ENCODE data around the gene FBXW7.

DNA sequence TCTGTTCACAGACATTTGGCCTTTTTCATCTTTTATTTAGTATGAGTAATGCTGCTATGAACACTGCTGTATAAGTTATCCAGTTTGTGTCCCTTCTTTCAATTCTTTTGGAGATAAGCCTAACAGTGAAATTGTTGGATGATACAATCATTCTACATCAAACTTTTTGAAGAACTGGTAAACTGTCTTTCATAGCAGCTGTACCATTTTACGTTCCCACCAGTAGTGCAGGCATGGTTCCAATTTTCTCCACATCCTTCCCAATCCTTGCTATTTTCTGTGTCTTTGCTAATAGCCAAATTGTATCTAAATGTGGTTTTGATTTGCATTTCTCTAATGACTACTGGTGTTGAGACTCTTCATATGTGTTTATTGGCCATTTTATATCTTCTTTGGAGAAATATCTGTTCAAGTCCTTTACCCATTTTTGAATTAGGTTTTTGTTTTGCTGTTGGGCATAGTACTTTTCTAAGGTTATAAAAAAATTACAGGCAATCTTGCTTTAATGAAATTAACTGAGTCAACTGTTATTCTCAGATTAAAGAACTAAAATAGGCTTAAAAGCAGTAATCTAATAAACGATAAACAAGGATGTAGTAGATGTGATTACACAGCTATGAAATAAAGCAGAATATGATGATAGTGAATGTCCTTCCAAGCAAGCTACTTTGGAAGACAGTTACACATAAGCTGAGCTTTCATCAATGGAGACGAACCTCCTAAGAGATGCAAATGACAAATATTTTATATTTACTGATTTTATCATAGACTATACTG, 57.2 kb downstream of the FBXW7 start:
- TF ChIP-seq, protein P1, sequence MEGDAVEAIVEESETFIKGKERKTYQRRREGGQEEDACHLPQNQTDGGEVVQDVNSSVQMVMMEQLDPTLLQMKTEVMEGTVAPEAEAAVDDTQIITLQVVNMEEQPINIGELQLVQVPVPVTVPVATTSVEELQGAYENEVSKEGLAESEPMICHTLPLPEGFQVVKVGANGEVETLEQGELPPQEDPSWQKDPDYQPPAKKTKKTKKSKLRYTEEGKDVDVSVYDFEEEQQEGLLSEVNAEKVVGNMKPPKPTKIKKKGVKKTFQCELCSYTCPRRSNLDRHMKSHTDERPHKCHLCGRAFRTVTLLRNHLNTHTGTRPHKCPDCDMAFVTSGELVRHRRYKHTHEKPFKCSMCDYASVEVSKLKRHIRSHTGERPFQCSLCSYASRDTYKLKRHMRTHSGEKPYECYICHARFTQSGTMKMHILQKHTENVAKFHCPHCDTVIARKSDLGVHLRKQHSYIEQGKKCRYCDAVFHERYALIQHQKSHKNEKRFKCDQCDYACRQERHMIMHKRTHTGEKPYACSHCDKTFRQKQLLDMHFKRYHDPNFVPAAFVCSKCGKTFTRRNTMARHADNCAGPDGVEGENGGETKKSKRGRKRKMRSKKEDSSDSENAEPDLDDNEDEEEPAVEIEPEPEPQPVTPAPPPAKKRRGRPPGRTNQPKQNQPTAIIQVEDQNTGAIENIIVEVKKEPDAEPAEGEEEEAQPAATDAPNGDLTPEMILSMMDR (IDR thresholded peaks at IDR 0.05), result no peak
- TF ChIP-seq EZH2 (IDR thresholded peaks at IDR 0.05; ENCODE audit: borderline replicate concordance, insufficient read depth, low read depth, low read length, poor library complexity, severe bottlenecking), result no peak
